ENCODE data around the gene NLK.

Gene NLK

GRCh38 chr17:28053725-28054124 is 11.2 kb downstream of the NLK start:
- TF ChIP-seq, protein P1, sequence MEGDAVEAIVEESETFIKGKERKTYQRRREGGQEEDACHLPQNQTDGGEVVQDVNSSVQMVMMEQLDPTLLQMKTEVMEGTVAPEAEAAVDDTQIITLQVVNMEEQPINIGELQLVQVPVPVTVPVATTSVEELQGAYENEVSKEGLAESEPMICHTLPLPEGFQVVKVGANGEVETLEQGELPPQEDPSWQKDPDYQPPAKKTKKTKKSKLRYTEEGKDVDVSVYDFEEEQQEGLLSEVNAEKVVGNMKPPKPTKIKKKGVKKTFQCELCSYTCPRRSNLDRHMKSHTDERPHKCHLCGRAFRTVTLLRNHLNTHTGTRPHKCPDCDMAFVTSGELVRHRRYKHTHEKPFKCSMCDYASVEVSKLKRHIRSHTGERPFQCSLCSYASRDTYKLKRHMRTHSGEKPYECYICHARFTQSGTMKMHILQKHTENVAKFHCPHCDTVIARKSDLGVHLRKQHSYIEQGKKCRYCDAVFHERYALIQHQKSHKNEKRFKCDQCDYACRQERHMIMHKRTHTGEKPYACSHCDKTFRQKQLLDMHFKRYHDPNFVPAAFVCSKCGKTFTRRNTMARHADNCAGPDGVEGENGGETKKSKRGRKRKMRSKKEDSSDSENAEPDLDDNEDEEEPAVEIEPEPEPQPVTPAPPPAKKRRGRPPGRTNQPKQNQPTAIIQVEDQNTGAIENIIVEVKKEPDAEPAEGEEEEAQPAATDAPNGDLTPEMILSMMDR (IDR thresholded peaks at IDR 0.05; ENCODE audit: control insufficient read depth, extremely low read depth, insufficient read depth): no peak
- no peak for DNase-seq (ENCODE audit: low read depth)
- no peak overlapping the region for H3K4me3 ChIP-seq (ENCODE audit: low read depth, low read length)

- TF ChIP-seq, protein P1 (IDR thresholded peaks at IDR 0.05; ENCODE audit: control insufficient read depth, extremely low read depth, insufficient read depth): no peak
- H3K4me3 ChIP-seq (ENCODE audit: low read depth, low read length): no peak overlapping the region; the same call in 1 of the 2 replicates
- DNase-seq (ENCODE audit: low read depth): no peak
Observed at GRCh38 chr17:28055546-28056275, 13.2 kb downstream of the NLK start.

- TF ChIP-seq, protein P1 (IDR thresholded peaks at IDR 0.05; ENCODE audit: control insufficient read depth, extremely low read depth, insufficient read depth): no peak
- peak overlapping the region; percentile 8; the same call in 1 of the 2 replicates for H3K4me3 ChIP-seq (ENCODE audit: low read depth, low read length)
- DNase-seq (ENCODE audit: low read depth): peak; percentile 61
Observed at GRCh38 chr17:28056276-28056620, 13.8 kb downstream of the NLK start.

GRCh38 chr17:28057731-28058246 is 15.3 kb downstream of the NLK start:
- peak; percentile 56 for DNase-seq (ENCODE audit: low read depth)
- no peak overlapping the region for H3K4me3 ChIP-seq (ENCODE audit: low read depth, low read length)

GRCh38 chr17:28059675-28060074 is 17.2 kb downstream of the NLK start:
- no peak overlapping the region for H3K4me3 ChIP-seq (ENCODE audit: low read depth, low read length)
- TF ChIP-seq, protein P1 (IDR thresholded peaks at IDR 0.05; ENCODE audit: control insufficient read depth, extremely low read depth, insufficient read depth): no peak
- no peak for DNase-seq (ENCODE audit: low read depth)

More at GRCh38 chr17:28057731-28058246, 15.3 kb downstream of the NLK start:
- TF ChIP-seq, protein P1 (IDR thresholded peaks at IDR 0.05; ENCODE audit: control insufficient read depth, extremely low read depth, insufficient read depth): no peak

DNA sequence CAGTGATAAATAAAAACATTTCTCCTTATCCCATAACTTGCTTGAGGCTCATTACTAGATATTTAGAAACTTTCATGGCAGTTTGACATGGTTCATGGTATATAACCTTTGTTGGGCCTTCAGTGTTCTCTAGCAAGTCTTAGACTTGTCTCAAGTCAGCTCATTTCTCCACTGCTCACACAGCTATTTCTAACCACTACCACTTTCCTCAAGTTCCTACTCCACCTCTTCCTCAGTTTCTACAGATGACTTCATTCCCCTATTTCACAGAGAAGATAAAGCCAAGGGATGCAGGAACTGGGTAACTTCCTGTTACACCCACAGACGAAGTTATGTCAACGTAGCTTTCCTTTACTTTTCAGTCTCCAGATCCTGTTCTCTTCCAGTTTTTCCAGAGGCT is 23.2 kb downstream of the NLK start:
- H3K4me3 ChIP-seq (ENCODE audit: low read depth, low read length): no peak overlapping the region
- TF ChIP-seq, protein P1 (IDR thresholded peaks at IDR 0.05; ENCODE audit: control insufficient read depth, extremely low read depth, insufficient read depth): no peak
- DNase-seq (ENCODE audit: low read depth): no peak

GRCh38 chr17:28069061-28069460 is 26.6 kb downstream of the NLK start:
- no peak overlapping the region for H3K4me3 ChIP-seq (ENCODE audit: low read depth, low read length)
- TF ChIP-seq, protein P1 (IDR thresholded peaks at IDR 0.05; ENCODE audit: control insufficient read depth, extremely low read depth, insufficient read depth): no peak
- no peak for DNase-seq (ENCODE audit: low read depth)

All from LNCaP clone FGC (cell line).